LNCaP clone FGC (cell line): ENCODE measurements around the gene PMPCB.

Experiments used
- DNase-seq: peaks from one replicate; pipeline ENCODE4 v3.0.0-alpha.2; 2011; ENCODE audit warnings: low read depth
- H3K4me3 ChIP-seq: 2 replicates; pipeline ENCODE4 v1.5.1; 2011; ENCODE audit warnings: mild to moderate bottlenecking, low read depth, low read length, control low read depth
- CTCF ChIP-seq: IDR thresholded peaks from 2 replicates; pipeline ENCODE4 v1.5.1; 2012; ENCODE audit warnings: mild to moderate bottlenecking; ENCODE audit not compliant: control insufficient read depth, insufficient read depth; ENCODE audit errors: extremely low read depth

Gene PMPCB

GRCh38 chr7:103293526-103293925 is 3.7 kb upstream of the PMPCB start:
- no peak for TF ChIP-seq CTCF
- no peak for DNase-seq
- no peak overlapping the region for H3K4me3 ChIP-seq

GRCh38 chr7:103297837-103298179 is 573 bp downstream of the PMPCB start:
- DNase-seq, result no peak
- no peak for TF ChIP-seq CTCF
- H3K4me3 ChIP-seq, result peak overlapping the region; percentile 79

- no peak for DNase-seq
- no peak for TF ChIP-seq CTCF
- H3K4me3 ChIP-seq, result no peak overlapping the region
These were observed 2.4 kb downstream of the PMPCB start for GRCh38 chr7:103299660-103300059.

GRCh38 chr7:103301441-103301840 is 4.2 kb downstream of the PMPCB start:
- no peak for TF ChIP-seq CTCF
- no peak for DNase-seq
- H3K4me3 ChIP-seq, result no peak overlapping the region

GRCh38 chr7:103307503-103308231 is 10.4 kb downstream of the PMPCB start:
- 0 out of 2 replicates have a peak overlapping the region, but pooled peaks have one; percentile 5 for H3K4me3 ChIP-seq
- no peak for TF ChIP-seq CTCF
- DNase-seq, result peak; percentile 49

- TF ChIP-seq CTCF, result no peak
- no peak overlapping the region for H3K4me3 ChIP-seq
- no peak for DNase-seq
These were observed 17.6 kb downstream of the PMPCB start for GRCh38 chr7:103314852-103315251.

GRCh38 chr7:103316380-103316941 is 19.2 kb downstream of the PMPCB start:
- no peak for DNase-seq
- TF ChIP-seq CTCF, result no peak
- no peak overlapping the region for H3K4me3 ChIP-seq
